CD4-positive, alpha-beta T cell treated with Interleukin-17A for 4 hours (primary cell): ENCODE results near the gene CCL13.

Source experiments
- DNase-seq: peaks from one replicate; pipeline ENCODE4 v3.0.0-alpha.2; 2020; ENCODE audit warnings: mixed read lengths

Gene CCL13

GRCh38 chr17:34386697-34387550 lies 30.6 kb downstream of the CCL13 start:
- DNase-seq = no peak

GRCh38 chr17:34387566-34387965 lies 31.3 kb downstream of the CCL13 start:
- no peak for DNase-seq

DNA sequence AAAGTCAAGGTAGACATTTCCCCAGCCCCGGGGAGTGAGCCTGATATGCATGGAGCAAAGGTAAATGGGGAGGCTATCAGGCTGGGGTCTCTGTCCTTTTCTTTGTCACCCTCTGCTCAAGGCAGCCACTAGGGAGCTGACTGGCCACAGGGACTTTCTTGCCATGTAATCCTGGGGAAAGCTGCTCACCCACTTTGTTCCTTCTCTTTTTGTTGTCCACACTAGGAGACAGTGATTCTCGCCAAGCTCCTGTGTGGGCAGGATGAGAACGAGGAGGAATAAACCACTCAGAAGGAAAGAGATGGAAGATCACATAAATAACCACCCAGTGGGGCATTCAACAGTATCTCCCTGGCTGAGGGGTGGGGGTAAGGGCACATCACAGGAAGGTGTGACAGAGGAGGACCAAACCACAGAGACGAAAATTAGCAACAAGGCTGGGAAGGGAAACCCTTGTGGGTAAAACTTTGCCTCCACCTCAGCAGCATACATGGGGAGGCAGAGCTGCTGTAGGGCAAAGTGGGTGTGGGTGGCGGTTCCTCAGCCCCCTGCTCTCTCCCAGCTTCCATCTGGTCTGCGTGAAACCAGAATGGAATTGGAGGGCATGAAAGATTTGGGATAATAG lies 33.0 kb downstream of the CCL13 start:
- no peak for DNase-seq

DNA sequence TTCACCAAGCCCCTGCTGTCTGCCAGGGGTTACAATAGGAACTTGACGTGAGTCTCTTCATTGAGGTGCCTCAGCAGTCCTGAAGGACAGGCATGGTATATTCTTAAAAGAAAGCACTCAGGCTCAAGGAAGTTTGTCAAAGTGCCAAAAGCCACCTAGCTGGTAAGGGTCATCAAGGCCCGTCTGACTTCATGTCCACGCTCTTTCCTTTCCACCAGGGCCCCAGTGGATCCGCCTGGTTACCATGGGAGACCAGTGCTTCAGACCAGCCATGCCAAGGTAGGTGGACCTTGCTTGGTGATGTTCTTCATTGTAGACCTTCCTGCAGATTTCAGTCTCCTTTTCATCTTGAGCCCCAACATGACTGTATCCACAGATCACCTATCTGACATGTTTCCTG lies 34.4 kb downstream of the CCL13 start:
- no peak for DNase-seq

DNA sequence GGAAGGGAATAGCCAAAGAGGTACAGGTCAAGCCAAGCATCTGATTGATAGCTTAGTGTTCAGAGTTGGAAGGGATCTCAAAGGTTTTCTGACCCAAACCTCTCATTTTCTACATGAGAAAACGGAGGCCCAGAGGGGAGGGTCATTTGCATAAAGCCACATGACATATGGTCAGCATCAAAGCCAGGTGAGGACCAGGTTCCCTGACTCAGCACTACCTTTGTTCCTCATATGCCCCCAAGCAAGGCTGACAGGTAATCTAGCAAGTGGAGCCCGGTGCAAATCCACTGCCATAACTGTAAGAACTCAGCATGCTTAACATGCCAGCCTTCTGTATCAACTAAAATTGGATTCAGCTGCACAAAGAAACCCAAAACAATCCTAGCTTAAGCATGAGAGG lies 35.0 kb downstream of the CCL13 start:
- no peak for DNase-seq

DNA sequence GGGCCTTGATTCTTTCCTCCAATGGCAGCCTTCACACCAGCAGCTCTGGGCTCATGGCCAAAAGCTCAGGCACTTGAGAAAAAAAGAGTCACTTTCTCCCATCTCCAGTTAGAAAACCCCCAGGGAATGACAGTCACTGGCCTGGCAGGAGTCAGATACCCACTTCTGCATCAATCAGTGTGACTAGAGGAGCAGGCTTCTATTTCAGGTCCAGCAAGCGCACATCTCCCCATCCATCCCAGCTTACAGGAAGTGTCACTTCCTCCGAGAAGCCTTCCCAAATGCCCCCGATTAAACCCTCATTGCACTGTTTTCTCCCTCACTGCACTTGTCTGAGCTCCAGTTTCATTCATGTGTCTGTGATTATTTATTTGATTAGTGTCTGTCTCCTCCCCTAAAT lies 37.1 kb downstream of the CCL13 start:
- DNase-seq = no peak

DNA sequence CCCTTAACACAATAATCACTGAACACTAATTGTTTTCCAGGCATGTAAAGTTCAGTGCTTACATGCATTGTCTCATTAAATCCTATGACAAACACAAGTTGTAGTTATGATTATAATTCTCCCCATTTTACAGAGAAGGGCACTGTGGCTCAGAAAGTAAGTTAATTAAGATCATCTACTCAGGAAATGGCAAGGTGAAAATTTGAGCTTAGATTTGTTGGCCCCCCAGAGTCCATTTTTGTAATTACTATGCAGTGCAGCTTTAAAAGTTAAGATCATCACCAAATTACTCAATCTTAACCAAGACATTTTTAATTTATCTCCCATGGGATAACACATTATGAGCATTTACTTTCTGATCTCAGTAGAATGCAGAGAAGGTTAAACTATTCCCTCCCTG lies 41.0 kb downstream of the CCL13 start:
- DNase-seq = no peak

- no peak for DNase-seq
These were observed 42.7 kb downstream of the CCL13 start for GRCh38 chr17:34398990-34399389.

DNA sequence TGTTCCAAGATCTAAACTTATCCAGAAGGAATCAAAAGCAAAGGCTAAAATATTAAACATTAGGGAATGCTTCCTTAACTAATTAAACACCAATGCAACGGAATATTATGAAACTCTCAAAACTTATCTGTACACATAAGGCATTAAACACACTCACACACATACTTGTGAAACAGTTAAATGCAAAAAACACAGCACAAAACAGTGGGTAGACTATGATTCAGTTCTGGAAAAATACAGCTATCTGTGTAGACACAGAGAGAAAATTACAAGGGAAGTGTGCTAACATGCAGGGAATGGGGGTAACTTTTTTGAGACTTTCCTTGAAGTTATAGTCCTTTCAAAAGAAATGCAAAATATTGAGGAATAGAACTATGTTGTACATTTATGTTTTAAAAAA lies 43.4 kb downstream of the CCL13 start:
- no peak for DNase-seq

DNA sequence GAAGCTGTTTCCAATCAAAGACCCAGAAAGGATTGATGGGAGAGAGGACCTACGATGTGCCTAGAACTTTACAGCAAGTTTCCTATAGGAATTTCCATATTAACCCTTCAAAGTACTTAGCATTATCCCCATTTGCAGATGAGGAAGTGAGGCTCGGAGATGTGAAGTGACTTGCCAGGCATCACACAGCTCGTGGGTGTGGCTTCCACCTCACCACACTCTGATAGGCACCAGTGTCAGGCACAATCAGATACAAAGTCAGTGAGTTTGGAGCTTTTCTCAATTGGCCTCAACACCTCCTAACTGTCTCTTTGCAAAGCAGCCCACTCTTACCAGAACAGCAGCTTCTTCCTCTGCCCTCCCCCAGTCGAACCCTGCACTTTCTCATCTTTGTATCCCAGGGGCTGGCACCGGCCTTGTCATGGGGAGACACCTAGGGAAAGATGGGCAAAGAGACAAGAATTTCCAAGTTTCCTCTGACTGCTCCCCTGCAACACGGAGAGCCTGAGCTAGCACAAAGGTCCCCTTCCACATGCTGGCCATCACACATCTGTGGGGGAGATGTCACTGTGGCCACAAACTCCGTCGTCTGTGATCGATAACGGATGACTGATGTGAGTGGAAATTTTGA lies 44.1 kb downstream of the CCL13 start:
- no peak for DNase-seq

DNA sequence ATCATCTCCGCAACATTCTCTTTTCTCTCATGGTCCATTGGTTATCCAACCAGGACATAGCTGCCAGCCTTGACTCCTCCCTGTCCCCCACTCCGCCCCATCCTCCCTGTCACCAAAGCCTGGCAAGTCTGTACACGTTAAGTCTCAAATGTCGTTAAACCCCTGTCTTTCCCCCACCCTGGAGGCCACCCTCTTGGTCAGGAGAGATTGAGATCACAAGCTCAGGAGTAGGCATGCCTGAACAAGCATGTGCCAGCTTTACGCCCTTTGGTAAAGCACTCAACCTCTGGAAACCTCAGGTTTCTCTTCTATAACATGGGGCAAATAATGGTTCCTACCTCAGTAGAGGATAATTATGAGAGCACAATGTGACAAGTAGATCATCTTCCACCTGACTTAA lies 44.9 kb downstream of the CCL13 start:
- DNase-seq = no peak

GRCh38 chr17:34403006-34403405 lies 46.7 kb downstream of the CCL13 start:
- no peak for DNase-seq

DNA sequence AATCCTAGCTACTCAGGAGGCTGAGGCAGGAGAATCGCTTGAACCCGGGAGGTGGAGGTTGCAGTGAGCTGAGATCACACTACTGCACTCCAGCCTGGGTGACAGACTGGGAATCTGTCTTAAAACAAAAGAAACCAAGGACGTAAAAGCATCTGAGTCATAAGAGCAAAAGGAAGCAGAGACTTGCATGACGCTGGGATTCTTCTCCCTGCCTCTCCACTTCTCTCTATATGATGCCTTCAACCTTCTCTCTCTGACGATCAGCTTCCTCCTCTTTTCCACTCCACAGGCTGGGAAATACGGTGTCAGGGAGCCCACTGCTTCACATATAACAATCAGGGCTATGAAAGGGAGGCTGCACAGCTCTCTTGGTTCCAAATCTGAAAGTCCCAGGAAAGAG lies 49.9 kb downstream of the CCL13 start:
- DNase-seq = no peak
